ENCODE data around the gene ADRA1B.

DNA sequence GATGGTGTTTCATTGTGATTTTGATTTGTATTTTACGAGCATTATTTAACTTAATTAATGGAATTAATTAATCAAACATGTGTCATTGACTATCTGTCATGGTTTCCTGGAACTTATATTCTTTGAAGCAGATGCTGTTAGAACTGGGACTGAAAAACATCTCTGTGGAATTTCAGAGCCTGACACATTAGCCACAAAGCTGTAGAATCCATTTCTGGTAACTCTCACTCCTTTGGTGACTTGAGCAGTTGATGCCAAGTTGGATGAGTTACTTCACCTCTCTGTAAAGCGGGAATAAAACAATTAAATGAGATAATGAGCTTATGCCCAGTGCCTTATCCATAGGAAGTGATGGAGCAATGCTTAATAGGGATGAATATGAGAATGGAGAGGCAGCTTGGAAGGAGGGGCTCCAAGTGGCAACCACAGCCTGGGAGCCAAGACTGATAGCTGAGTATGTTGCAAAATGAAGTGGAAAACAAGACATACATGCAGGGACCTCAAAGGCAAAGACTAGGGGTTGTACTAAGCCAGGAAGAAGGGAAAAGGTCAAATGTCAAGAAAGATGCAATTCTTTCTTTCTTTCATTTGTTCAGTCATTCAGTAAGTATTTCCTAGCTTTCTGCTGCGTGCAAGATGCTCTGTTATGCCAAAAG lies 23.1 kb upstream of the ADRA1B start:
- TF ChIP-seq, protein P1, sequence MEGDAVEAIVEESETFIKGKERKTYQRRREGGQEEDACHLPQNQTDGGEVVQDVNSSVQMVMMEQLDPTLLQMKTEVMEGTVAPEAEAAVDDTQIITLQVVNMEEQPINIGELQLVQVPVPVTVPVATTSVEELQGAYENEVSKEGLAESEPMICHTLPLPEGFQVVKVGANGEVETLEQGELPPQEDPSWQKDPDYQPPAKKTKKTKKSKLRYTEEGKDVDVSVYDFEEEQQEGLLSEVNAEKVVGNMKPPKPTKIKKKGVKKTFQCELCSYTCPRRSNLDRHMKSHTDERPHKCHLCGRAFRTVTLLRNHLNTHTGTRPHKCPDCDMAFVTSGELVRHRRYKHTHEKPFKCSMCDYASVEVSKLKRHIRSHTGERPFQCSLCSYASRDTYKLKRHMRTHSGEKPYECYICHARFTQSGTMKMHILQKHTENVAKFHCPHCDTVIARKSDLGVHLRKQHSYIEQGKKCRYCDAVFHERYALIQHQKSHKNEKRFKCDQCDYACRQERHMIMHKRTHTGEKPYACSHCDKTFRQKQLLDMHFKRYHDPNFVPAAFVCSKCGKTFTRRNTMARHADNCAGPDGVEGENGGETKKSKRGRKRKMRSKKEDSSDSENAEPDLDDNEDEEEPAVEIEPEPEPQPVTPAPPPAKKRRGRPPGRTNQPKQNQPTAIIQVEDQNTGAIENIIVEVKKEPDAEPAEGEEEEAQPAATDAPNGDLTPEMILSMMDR (IDR thresholded peaks at IDR 0.05) = no peak
- no peak for TF ChIP-seq EP300 (IDR thresholded peaks at IDR 0.05)

Measured in stomach (tissue), 4 donors.